Measurements from ENCODE around the gene LSM2. TPM values are rescaled to one million over a fixed set of nuclear protein-coding genes. Genes with fewer than 3 reads are reported as not detected.

The LSM2 gene
- total and polyA plus RNA-seq, 9 of the 15 experiments (the other 6 are each of a cell fraction or from before 2014, with no cell fraction given): 154 to 407 (median 223) TPM

DNA sequence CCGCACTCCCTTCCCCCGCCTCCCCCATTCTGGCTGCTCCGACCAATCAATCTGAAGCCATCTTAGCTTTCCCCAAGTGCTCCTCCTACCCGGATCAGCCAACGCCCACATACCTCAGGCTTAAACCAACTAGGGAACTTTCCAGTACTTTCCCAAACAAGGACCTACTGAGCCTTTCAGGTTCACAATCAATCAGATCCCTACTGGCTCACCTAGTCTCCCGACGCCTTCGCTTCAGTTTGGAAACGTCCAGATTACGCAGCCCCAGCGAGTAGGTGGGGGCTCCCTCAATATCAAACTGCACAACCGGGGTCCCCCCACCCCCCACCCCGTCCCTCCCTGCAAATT, 7.9 kb upstream of the LSM2 start (continued):
- TF ChIP-seq MBD2 (IDR thresholded peaks at IDR 0.05; ENCODE audit: borderline replicate concordance, low read depth): 0 out of 2 replicates have a peak, but pooled peaks have one; percentile 4
- TF ChIP-seq E4F1 (CRISPR knock-in tag; IDR thresholded peaks at IDR 0.05; ENCODE audit: borderline replicate concordance): no peak
- peak; percentile 6; the same call in 1 of the 2 replicates for TF ChIP-seq ELF4 (CRISPR knock-in tag; IDR thresholded peaks at IDR 0.05)
- TF ChIP-seq, protein P1, sequence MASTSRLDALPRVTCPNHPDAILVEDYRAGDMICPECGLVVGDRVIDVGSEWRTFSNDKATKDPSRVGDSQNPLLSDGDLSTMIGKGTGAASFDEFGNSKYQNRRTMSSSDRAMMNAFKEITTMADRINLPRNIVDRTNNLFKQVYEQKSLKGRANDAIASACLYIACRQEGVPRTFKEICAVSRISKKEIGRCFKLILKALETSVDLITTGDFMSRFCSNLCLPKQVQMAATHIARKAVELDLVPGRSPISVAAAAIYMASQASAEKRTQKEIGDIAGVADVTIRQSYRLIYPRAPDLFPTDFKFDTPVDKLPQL (IDR thresholded peaks at IDR 0.05; ENCODE audit: extremely low read depth, insufficient read length): no peak
- no peak for TF ChIP-seq TAF15 (IDR thresholded peaks at IDR 0.05; ENCODE audit: low read depth, low read length)
- no peak for TF ChIP-seq POLR3G (IDR thresholded peaks at IDR 0.05; ENCODE audit: extremely low read depth, insufficient read length, insufficient replicate concordance)
- no peak; the same call in 1 of the 2 replicates for TF ChIP-seq SMARCE1 (IDR thresholded peaks at IDR 0.05)
- TF ChIP-seq, protein P2, sequence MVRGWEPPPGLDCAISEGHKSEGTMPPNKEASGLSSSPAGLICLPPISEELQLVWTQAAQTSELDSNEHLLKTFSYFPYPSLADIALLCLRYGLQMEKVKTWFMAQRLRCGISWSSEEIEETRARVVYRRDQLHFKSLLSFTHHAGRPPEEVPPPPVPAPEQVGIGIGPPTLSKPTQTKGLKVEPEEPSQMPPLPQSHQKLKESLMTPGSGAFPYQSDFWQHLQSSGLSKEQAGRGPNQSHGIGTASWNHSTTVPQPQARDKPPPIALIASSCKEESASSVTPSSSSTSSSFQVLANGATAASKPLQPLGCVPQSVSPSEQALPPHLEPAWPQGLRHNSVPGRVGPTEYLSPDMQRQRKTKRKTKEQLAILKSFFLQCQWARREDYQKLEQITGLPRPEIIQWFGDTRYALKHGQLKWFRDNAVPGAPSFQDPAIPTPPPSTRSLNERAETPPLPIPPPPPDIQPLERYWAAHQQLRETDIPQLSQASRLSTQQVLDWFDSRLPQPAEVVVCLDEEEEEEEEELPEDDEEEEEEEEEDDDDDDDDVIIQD (CRISPR knock-in tag; IDR thresholded peaks at IDR 0.05): peak; percentile 72; the same call in 1 of the 2 replicates
- TF ChIP-seq, protein P3, sequence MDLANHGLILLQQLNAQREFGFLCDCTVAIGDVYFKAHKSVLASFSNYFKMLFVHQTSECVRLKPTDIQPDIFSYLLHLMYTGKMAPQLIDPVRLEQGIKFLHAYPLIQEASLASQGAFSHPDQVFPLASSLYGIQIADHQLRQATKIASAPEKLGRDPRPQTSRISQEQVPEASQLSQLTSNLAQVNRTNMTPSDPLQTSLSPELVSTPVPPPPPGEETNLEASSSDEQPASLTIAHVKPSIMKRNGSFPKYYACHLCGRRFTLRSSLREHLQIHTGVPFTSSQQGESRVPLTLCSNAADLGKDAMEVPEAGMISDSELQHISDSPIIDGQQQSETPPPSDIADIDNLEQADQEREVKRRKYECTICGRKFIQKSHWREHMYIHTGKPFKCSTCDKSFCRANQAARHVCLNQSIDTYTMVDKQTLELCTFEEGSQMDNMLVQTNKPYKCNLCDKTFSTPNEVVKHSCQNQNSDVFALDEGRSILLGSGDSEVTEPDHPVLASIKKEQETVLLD (IDR thresholded peaks at IDR 0.05): peak; percentile 49; the same call in 1 of the 2 replicates
- 0 out of 6 replicates have a peak, but pooled peaks of 1 of the 3 experiments have one; percentile 1 for TF ChIP-seq CTCF (IDR thresholded peaks at IDR 0.05 in 2 of 3, conservative IDR thresholded peaks at IDR 0.05 in 1 of 3; ENCODE audit: insufficient read depth in 2 of 3, low read depth in 1 of 3, low read length in 3 of 3)
- TF ChIP-seq ZFP36 (IDR thresholded peaks at IDR 0.05; ENCODE audit: low read depth, low read length, partially characterized antibody): no peak
- 0 out of 2 replicates have a peak, but pooled peaks have one; percentile 32 for TF ChIP-seq TRIM28 (IDR thresholded peaks at IDR 0.05)
- TF ChIP-seq ZBED1 (IDR thresholded peaks at IDR 0.05): no peak
- peak; percentile 13; the same call in 1 of the 2 replicates for TF ChIP-seq NCOA1 (IDR thresholded peaks at IDR 0.05; ENCODE audit: low read depth)
- TF ChIP-seq ZC3H4 (CRISPR knock-in tag; IDR thresholded peaks at IDR 0.05; ENCODE audit: borderline replicate concordance): no peak
- TF ChIP-seq LEF1 (IDR thresholded peaks at IDR 0.05): peak; percentile 93
- TF ChIP-seq RBM15 (IDR thresholded peaks at IDR 0.05; ENCODE audit: insufficient read depth, low read length): no peak
- TF ChIP-seq, protein P4, sequence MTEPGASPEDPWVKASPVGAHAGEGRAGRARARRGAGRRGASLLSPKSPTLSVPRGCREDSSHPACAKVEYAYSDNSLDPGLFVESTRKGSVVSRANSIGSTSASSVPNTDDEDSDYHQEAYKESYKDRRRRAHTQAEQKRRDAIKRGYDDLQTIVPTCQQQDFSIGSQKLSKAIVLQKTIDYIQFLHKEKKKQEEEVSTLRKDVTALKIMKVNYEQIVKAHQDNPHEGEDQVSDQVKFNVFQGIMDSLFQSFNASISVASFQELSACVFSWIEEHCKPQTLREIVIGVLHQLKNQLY (CRISPR knock-in tag; conservative IDR thresholded peaks at IDR 0.05): peak in 1 of 2 experiments; percentile 72; a peak in 1 of 4 replicates
